Neural crest cell (in vitro differentiated cells): ENCODE results near the gene RANBP6. TPM values are rescaled to one million over a fixed set of nuclear protein-coding genes. Genes with fewer than 3 reads are reported as not detected.

Source experiments
- DNase-seq: peaks from one replicate; pipeline ENCODE4 v3.0.0; 2021; ENCODE audit warnings: low read depth, mixed read lengths, low spot score
- H3K27ac Mint-ChIP-seq: one replicate; pipeline ENCODE4 v1.8.0; 2021; ENCODE audit warnings: mild to moderate bottlenecking, mixed read lengths; ENCODE audit not compliant: unreplicated experiment
- H3K27me3 Mint-ChIP-seq: 2 replicates; pipeline ENCODE4 v1.8.0; 2021; ENCODE audit warnings: low read depth, mild to moderate bottlenecking, mixed read lengths
- H3K36me3 Mint-ChIP-seq: 2 replicates; pipeline ENCODE4 v1.8.0; 2021; ENCODE audit warnings: low read depth, mild to moderate bottlenecking, mixed read lengths
- H3K4me1 Mint-ChIP-seq: 2 replicates; pipeline ENCODE4 v1.8.0; 2021; ENCODE audit warnings: mixed read lengths
- H3K4me3 Mint-ChIP-seq: one replicate; pipeline ENCODE4 v1.8.0; 2021; ENCODE audit warnings: mild to moderate bottlenecking, mixed read lengths
- H3K9me3 Mint-ChIP-seq: 2 replicates; pipeline ENCODE4 v1.8.0; 2021; ENCODE audit warnings: mixed read lengths
- total RNA-seq: library from RNA; stranded (reverse); gene quantifications from 2 replicates; pipeline ENCODE4 v1.2.1, GENCODE V29; 2021
- TF ChIP-seq, protein P1 (sequence below): fragments of 200-600 bp; sonication (generic); conservative IDR thresholded peaks from 2 replicates; pipeline ENCODE4 v1.5.0; 2021; ENCODE audit warnings: antibody characterized with exemption, mild to moderate bottlenecking

Gene RANBP6
- total RNA-seq, 1 donor from 2014 or later, result 25.6 TPM

DNA sequence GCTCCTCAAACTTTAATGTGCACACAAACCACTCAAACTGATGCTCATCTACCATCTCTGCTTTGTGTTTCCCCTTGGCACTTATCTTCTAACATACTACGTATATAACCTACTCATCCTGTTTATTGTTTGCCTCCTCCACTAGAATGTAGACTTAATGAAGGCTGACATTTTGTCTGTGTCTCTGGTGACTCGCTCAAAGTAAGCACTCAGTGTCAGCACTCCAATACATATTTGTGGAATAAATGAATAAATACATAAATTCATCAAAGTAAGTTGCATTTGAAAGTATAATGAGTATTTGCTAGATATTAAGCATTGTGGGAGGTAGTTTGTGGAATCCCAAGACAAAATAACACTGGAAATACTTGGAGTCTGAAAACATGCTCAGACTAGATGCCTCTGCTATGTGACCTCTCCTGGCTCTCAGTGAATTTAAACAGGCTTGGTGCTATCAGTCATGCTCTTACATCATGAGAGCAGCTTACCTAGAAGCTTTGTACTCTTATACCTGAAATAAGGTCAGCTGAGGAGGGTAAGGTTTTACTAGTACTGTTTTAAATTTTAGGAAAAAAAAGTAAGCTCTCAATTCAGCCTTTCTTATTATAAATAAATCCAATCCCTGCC, 37.0 kb upstream of the RANBP6 start:
- Mint-ChIP-seq H3K4me3 (no peak overlapping the region), H3K9me3 (no peaks in the 10 kb centered on the region), H3K27ac (no peak overlapping the region), H3K36me3 (no peaks in the 10 kb centered on the region), H3K4me1 (no peaks in the 10 kb centered on the region), H3K27me3 (peaks cover 19% of the 10 kb centered on the region)
- DNase-seq, result no peak
- TF ChIP-seq, protein P1, sequence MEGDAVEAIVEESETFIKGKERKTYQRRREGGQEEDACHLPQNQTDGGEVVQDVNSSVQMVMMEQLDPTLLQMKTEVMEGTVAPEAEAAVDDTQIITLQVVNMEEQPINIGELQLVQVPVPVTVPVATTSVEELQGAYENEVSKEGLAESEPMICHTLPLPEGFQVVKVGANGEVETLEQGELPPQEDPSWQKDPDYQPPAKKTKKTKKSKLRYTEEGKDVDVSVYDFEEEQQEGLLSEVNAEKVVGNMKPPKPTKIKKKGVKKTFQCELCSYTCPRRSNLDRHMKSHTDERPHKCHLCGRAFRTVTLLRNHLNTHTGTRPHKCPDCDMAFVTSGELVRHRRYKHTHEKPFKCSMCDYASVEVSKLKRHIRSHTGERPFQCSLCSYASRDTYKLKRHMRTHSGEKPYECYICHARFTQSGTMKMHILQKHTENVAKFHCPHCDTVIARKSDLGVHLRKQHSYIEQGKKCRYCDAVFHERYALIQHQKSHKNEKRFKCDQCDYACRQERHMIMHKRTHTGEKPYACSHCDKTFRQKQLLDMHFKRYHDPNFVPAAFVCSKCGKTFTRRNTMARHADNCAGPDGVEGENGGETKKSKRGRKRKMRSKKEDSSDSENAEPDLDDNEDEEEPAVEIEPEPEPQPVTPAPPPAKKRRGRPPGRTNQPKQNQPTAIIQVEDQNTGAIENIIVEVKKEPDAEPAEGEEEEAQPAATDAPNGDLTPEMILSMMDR, result no peak

DNA sequence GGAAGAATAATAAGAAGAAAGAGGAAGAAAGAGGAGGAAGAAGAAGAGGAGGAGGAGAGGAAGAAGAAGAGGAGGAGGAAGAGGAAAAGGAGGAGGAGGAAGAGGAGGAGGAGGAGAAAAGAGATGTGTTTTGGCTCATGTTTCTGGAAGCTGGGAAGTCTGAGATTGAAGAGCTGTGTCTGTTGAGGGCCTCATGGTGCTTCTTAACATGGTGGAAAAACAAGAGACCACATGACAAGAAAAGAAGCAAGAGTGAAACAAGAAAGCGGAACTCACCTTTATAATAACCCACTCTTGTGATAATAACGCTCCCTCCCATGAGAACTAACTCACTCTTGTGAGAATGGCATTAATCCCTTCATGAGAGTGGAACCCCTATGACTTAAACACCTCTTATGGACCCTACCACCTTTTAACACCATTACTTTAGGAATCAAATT, 36.1 kb upstream of the RANBP6 start:
- H3K27ac Mint-ChIP-seq, result no peak overlapping the region
- H3K4me3 Mint-ChIP-seq, result no peak overlapping the region
- H3K9me3 Mint-ChIP-seq, result no peaks in the 10 kb centered on the region
- TF ChIP-seq, protein P1, result no peak
- H3K36me3 Mint-ChIP-seq, result no peaks in the 10 kb centered on the region
- DNase-seq, result no peak
- peaks cover 22% of the 10 kb centered on the region for H3K27me3 Mint-ChIP-seq
- no peaks in the 10 kb centered on the region for H3K4me1 Mint-ChIP-seq

DNA sequence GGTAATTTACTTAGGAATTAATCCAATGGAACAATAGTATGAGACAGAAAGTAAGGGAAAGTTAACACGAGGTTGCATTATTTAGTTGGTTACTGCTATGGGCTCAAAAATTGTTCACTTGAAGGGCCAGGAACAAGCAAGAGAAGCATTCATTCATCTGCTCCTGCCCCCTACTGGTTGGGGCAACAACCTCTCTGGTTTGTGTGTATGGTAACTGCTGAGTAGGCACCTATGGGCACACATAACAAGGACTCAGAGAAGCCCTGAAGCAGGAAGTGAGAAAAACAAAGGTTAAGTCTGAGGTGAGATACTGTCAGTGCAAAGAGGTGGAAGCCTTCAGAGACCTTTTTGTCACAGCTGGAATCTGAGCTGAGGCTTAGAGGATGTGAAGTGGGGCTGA, 34.4 kb upstream of the RANBP6 start:
- Mint-ChIP-seq H3K4me1 (no peaks in the 10 kb centered on the region), H3K9me3 (no peaks in the 10 kb centered on the region), H3K27me3 (peaks cover 22% of the 10 kb centered on the region), H3K36me3 (no peaks in the 10 kb centered on the region), H3K27ac (no peak overlapping the region), H3K4me3 (no peak overlapping the region)
- TF ChIP-seq, protein P1, result peak; percentile 44
- no peak for DNase-seq

DNA sequence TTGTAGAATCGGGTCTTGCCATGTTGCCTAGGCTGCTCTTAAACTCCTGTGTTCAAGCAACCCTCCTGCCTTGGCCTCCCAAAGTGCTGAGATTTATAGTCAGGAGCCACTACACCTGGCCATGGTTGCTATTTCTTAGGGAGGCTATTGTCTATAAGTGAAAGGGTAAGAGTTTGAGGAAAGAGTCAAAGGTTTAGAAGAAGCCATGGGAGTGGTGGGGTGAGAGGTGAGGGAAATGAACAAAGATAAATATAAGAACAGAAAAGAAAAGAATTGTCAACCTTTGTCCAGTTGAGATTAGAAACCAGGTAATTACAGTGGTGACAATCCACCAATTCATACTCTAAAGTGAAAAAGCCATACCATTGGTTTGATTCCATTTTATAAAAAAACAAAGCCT, 32.6 kb upstream of the RANBP6 start:
- Mint-ChIP-seq H3K9me3 (no peaks in the 10 kb centered on the region), H3K4me3 (no peak overlapping the region), H3K4me1 (no peaks in the 10 kb centered on the region), H3K36me3 (no peaks in the 10 kb centered on the region), H3K27ac (no peak overlapping the region), H3K27me3 (peaks cover 19% of the 10 kb centered on the region)
- DNase-seq, result no peak
- TF ChIP-seq, protein P1, result no peak

DNA sequence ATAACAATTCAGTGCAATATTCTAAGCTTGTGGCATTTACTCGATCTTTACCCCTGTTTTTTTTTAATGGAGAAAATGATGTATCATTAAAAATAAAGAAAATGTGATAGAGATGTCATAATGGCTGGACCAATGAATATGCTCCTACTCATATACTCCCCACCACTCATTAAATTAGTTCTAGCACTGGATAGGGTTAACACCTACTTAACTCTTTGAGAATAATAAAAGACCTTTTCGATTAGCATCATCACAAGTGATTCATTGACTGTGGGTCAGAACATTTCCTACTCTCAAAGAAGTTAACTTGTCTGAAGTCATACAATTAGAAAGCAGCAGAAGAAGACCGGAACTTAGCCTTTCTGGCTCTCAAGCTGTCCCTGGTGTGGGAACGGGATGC, 31.6 kb upstream of the RANBP6 start:
- no peak overlapping the region for H3K27ac Mint-ChIP-seq
- H3K4me1 Mint-ChIP-seq, result no peaks in the 10 kb centered on the region
- H3K4me3 Mint-ChIP-seq, result no peak overlapping the region
- no peaks in the 10 kb centered on the region for H3K9me3 Mint-ChIP-seq
- TF ChIP-seq, protein P1, result no peak
- H3K27me3 Mint-ChIP-seq, result peaks cover 23% of the 10 kb centered on the region
- no peak for DNase-seq
- no peaks in the 10 kb centered on the region for H3K36me3 Mint-ChIP-seq
